Gastroesophageal sphincter (tissue), 3 donors: ENCODE measurements around the gene STK32C.

ENCODE experiments used
- POLR2A ChIP-seq, 2 donors: fragments of 450-650 bp; IDR thresholded peaks; one replicate each; pipeline ENCODE4 v1.6.1; 2017; ENCODE audit warnings: antibody characterized with exemption in 2 of 2, mild to moderate bottlenecking in 2 of 2, moderate library complexity in 1 of 2
- TF ChIP-seq, protein P1 (sequence below), 4 experiments: fragments of 200-600 bp in 2 of 4; fragments of 450-650 bp in 2 of 4; sonication (generic) in 1 of 4; IDR thresholded peaks; one replicate each; pipeline ENCODE4 v1.5.1; 2017 to 2019; ENCODE audit warnings: antibody characterized with exemption in 4 of 4, mild to moderate bottlenecking in 2 of 4, moderate library complexity in 2 of 4

DNA sequence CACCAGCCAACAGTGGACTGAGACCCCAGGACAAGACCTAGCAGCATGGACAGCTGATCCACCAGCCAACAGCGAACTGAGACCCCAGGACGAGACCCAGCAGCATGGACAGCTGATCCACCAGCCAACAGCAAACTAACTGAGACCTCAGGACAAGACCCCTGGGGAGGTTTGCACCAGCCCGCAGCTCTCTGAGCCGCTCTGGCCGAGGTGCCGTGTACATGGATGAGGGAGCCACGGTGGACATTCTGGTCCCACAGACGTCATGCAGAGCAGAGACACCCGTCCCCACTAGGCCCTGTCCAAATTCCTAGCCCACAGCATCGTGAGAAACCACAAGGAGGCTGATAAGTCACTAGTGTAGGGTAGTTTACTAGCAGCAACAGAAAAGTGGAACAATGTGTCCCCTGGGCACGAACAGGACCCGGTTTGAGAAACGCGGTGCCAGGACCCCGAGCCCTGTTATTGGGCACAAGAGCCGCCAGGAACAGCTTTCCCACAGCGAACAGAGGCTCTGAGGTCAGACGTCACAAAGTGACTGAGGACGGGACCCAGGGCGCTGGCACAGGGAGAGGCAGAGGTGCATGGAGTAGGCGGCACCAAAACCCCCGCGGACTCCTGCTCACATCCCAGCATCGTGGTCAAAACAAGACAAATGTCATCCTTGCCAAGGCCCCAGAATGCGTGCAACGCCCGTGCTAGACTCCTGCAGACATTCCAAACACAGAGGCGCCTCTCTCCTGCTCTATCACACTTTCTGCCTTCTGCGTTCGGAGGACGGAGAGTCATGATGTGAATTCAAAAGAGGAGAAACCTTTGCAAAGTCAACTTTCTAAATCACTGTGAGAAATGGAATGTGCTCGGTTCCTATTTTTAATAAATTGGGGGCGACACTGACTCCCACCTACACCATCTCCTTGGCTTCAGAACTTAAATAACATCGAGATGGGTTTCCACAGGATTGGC lies 8.1 kb downstream of the STK32C start:
- no peak for TF ChIP-seq POLR2A (IDR thresholded peaks at IDR 0.05)
- TF ChIP-seq, protein P1, sequence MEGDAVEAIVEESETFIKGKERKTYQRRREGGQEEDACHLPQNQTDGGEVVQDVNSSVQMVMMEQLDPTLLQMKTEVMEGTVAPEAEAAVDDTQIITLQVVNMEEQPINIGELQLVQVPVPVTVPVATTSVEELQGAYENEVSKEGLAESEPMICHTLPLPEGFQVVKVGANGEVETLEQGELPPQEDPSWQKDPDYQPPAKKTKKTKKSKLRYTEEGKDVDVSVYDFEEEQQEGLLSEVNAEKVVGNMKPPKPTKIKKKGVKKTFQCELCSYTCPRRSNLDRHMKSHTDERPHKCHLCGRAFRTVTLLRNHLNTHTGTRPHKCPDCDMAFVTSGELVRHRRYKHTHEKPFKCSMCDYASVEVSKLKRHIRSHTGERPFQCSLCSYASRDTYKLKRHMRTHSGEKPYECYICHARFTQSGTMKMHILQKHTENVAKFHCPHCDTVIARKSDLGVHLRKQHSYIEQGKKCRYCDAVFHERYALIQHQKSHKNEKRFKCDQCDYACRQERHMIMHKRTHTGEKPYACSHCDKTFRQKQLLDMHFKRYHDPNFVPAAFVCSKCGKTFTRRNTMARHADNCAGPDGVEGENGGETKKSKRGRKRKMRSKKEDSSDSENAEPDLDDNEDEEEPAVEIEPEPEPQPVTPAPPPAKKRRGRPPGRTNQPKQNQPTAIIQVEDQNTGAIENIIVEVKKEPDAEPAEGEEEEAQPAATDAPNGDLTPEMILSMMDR (IDR thresholded peaks at IDR 0.05), result no peak
